ENCODE data around the gene GNAO1.

Gene GNAO1

GRCh38 chr16:56265746-56266145, 74.5 kb downstream of the GNAO1 start:
- DNase-seq (ENCODE audit: low spot score) = no peak

GRCh38 chr16:56266641-56267607, 75.6 kb downstream of the GNAO1 start:
- no peak for DNase-seq (ENCODE audit: low spot score)

- DNase-seq (ENCODE audit: low spot score) = no peak
These were observed 76.6 kb downstream of the GNAO1 start for GRCh38 chr16:56267888-56268287.

- DNase-seq (ENCODE audit: low spot score) = no peak
These were observed 77.5 kb downstream of the GNAO1 start for GRCh38 chr16:56268799-56269198.

GRCh38 chr16:56269281-56269680, 78.0 kb downstream of the GNAO1 start:
- DNase-seq (ENCODE audit: low spot score) = no peak

DNA sequence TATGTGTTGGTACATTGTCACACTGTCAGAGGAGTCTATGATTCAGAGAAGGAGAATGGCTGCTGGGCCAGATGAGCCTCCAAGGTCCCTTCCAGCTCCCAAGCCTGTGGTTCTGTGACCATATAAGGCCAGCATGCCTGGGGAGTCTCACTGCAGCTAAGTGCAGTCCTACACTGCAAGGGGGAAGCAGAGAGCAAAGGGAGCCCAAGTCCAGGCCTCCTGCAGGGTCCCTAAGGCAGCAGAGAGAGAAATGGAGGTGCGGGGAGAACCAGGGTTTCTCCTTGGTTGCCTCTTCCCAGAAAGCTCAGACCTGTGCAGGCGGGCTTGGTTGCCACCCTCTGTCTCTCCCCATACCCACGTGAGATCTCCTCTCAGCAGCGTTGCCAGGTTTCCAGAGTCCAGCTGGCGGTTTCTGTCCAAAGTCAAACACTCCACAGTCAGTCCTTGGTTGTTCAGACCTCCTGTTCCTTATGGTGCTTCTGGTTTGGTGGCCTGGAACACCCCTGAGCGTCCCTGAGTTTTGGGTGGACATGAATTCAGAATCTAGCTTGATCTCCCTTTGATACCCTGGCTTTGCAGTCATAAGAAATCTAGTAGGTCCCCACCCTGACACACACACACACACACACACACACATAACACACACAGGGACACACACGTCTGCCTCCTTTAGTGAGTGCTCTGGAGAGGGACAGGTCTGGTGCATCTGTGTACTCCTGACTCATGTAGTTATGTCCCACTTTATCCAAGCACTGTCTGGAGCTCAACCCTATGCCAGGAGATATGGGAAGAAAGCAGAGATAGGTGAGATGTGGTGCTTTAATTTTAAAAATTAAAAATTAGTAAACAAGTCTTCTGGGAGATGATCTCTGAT, 78.8 kb downstream of the GNAO1 start:
- DNase-seq (ENCODE audit: low spot score) = no peak

GRCh38 chr16:56270828-56271227, 79.5 kb downstream of the GNAO1 start:
- DNase-seq (ENCODE audit: low spot score) = no peak

- DNase-seq (ENCODE audit: low spot score) = no peak
These were observed 81.2 kb downstream of the GNAO1 start for GRCh38 chr16:56272583-56272894.

GRCh38 chr16:56273615-56274014, 82.3 kb downstream of the GNAO1 start:
- no peak for DNase-seq (ENCODE audit: low spot score)

DNA sequence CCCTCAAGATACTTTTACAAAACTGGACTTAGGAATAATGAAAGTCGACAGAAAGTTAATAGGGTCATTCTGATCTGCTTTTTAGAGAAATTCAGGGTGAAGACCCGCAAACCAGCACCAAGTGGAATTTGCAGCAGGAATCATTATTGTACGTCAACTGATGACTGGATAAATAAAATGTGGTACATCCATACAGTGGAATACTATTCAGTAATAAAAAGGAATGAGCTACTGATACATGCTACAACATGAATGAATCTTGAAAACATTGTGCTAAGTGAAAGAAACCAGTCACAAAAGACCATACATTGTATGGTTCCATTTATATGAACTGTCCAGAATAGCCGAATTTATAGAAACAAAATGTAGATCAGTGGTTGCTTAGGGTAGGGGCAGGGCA, 83.1 kb downstream of the GNAO1 start:
- no peak for DNase-seq (ENCODE audit: low spot score)

DNA sequence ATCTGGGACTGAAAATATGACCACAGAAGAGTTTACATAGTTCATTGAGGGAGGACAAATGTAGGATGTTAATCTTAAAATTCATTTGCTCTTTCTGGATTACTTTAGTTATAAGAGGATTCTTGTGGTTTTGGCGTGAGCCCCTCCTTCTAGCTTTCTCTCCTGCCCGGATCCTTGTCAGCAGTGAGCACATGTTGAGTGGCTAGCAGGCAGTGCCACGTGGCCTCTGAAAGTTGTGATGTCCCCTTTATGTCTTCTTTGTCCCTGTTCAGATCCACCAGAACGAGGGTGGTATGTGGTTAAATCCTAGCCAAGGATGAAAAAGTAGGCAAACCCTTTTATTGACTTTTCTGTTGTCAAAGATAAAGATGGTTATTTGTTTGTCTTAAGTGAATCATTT, 83.8 kb downstream of the GNAO1 start:
- no peak for DNase-seq (ENCODE audit: low spot score)

GRCh38 chr16:56275801-56276200, 84.5 kb downstream of the GNAO1 start:
- DNase-seq (ENCODE audit: low spot score) = no peak

GRCh38 chr16:56277075-56277474, 85.8 kb downstream of the GNAO1 start:
- DNase-seq (ENCODE audit: low spot score) = no peak

DNA sequence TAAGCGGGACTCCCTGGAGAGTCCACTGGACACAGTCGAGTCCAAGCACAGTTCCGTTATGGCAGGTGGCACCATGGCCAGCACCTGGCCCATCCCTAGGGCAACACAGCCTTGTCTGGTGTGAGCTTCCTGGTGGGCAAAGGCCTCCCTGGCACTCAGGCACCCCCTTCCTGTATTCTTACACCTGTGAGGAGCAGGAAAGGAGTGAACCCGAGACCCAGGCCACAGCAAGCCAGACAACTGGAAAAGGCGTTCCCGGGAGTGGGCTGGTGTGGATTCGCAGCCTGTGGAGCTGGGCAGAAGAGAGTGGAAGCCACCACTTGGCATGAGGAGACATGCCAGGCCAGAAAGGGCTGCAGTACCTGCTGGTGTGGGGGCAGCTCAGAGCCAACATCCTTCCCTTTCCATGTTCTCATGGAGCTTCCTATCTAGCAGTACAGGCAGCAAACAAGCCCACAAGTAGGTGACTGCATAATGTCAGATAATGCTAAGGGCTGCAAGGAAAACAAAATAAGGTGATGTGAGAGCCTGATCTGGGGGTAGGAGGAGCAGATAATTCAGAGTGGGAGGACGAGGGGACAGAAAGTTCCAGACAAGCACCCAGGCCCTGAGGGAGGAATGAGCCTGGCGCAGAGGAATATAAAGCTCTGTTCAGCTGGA, 87.0 kb downstream of the GNAO1 start:
- no peak for DNase-seq (ENCODE audit: low spot score)

DNA sequence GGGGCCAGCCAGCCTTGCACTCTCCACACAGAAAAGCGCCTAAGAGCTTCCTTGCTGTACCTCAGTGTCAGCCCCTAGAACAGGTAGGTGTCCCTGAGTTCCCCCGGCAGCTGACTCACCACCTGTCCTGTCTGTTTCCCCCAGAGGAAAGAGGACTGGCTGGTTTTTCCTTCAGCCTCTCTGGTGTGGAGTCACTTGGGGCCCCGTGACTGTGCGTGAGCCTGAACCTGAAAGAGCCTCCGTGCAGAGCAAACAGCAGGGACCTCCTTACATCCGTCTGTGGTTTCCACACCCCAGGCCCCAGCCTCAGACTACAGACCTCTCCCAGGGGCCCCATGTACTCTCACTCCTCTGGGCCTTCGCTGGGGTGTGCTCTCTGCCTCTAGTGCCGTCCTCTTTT, 87.8 kb downstream of the GNAO1 start:
- no peak for DNase-seq (ENCODE audit: low spot score)

- no peak for DNase-seq (ENCODE audit: low spot score)
These were observed 88.6 kb downstream of the GNAO1 start for GRCh38 chr16:56279914-56280313.

DNA sequence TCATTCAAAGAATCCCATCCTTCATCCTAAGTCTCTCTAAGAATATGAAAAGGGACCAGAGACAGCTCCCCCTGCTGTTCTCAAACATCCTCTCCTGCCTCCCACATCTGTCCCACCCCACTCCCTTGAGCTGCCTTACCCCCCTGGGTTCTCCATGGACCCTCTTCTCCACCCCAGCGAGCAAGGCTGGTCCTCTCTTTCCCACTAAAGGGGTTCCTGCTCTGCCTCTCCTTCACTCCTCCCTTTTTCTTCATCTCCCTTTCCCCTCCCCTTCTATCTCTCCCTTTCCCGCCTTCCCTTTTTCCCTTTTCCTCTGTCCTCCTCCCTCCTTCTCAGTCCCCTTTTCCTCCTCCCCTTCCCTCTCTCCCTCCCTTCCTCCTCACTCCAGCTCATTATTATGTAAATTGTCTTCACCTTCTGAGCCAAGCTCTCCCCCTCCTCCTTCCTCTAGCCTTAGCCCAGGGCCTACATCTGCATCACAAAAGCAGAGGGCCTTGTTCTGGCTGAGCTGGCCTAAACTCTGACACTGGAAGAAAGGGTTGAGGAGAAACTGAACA, 90.0 kb downstream of the GNAO1 start:
- DNase-seq (ENCODE audit: low spot score) = no peak

GRCh38 chr16:56282451-56282850, 91.2 kb downstream of the GNAO1 start:
- DNase-seq (ENCODE audit: low spot score) = no peak

- no peak for DNase-seq (ENCODE audit: low spot score)
These were observed 93.2 kb downstream of the GNAO1 start for GRCh38 chr16:56284521-56284920.

DNA sequence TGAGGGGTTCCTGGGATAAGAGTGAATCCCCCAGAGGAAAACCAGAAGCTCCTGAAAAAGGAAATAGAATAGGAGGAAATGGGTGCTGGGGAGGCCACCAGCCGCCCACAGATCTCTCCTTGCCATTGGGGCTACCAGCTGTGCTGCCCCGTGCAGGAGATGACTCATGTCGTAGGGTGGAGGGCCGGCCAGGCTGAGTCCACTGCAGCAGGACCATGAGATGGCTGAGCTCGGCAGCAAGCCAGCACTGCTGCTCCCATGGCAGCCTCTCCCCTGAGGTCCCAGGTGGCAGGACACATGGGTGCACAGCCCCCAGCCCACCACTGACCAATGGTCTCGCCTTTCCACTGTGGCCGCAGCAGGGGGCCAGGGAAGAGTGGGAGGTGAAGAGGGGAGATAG, 95.5 kb downstream of the GNAO1 start:
- no peak for DNase-seq (ENCODE audit: low spot score)

DNA sequence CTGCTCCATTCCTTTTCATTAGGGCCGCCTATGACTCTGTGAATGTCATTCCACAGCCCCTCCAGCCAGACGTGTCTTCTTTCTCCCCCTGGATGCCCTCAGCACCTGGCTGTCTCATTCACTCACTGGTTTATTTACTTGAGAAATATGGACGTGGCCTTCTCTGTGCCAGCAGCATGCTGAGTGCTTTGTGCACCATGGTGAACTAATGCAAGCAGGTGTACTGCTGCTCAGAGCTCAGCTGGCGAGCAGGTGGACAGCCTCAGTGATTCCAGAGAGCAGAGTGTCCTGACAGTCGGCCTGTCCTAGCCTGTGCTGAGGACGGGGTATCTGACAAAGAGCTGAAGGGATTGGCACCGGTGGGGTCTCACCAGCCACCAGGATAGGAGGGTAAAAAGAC, 96.7 kb downstream of the GNAO1 start:
- DNase-seq (ENCODE audit: low spot score) = no peak

GRCh38 chr16:56289416-56289815, 98.1 kb downstream of the GNAO1 start:
- DNase-seq (ENCODE audit: low spot score) = no peak

All from COLO829 (cell line).